Liver (tissue), 3 donors: ENCODE measurements around the gene CYP1A2.
"Not testable (repeated sequence)": the region's sequence is repeated elsewhere in the genome, so short reads cannot be mapped to it uniquely, and the experiment has no call there.

Experiments used
- ATF3 ChIP-seq: IDR thresholded peaks from 2 replicates; pipeline ENCODE4 v1.6.1; 2016; ENCODE audit warnings: antibody characterized with exemption
- CTCF ChIP-seq: fragments of 150-350 bp; IDR thresholded peaks from 2 replicates; pipeline ENCODE4 v1.5.1; 2017; ENCODE audit warnings: improper control_type of control experiment, low read depth, low read length; ENCODE audit not compliant: missing input control
- GABPA ChIP-seq, 2 donors: IDR thresholded peaks in 1 of 2; conservative IDR thresholded peaks in 1 of 2; 2 replicates each; pipeline ENCODE4 v1.6.1; 2016; ENCODE audit warnings: antibody characterized with exemption in 2 of 2, mild to moderate bottlenecking in 1 of 2, moderate library complexity in 1 of 2
- MAX ChIP-seq: IDR thresholded peaks from 2 replicates; pipeline ENCODE4 v1.6.1; 2016; ENCODE audit warnings: antibody characterized with exemption
- REST ChIP-seq: IDR thresholded peaks from 2 replicates; pipeline ENCODE4 v1.6.1; 2016; ENCODE audit warnings: antibody characterized with exemption, mild to moderate bottlenecking
- SP1 ChIP-seq: IDR thresholded peaks from 2 replicates; pipeline ENCODE4 v1.6.1; 2018; ENCODE audit warnings: antibody characterized with exemption, mild to moderate bottlenecking
- TAF1 ChIP-seq: conservative IDR thresholded peaks from 2 replicates; pipeline ENCODE4 v1.6.1; 2016; ENCODE audit warnings: antibody characterized with exemption, mild to moderate bottlenecking
- YY1 ChIP-seq: IDR thresholded peaks from 2 replicates; pipeline ENCODE4 v1.6.1; 2016; ENCODE audit warnings: antibody characterized with exemption, mild to moderate bottlenecking
- ZBTB33 ChIP-seq: IDR thresholded peaks from 2 replicates; pipeline ENCODE4 v1.6.1; 2016; ENCODE audit warnings: antibody characterized with exemption
- donor health status: healthy.
- donor health status: healthy.

GRCh38 chr15:74786081-74786480 is 37.4 kb downstream of the CYP1A2 start:
- TF ChIP-seq CTCF; GABPA (IDR thresholded peaks at IDR 0.05 in 1 of 2, conservative IDR thresholded peaks at IDR 0.05 in 1 of 2); MAX; ATF3; ZBTB33; YY1; TAF1; SP1; REST: not testable (repeated sequence)
